Endothelial cell (in vitro differentiated cells): Measurements from ENCODE around the gene TPSAB1. TPM values are rescaled to one million over a fixed set of nuclear protein-coding genes. Genes with fewer than 3 reads are reported as not detected.

Source experiments
- DNase-seq: peaks from one replicate; pipeline ENCODE4 v3.0.0; 2021; ENCODE audit warnings: low spot score
- H3K27ac Mint-ChIP-seq: one replicate; pipeline ENCODE4 v1.8.0; 2021; ENCODE audit warnings: mixed read lengths, inconsistent platforms; ENCODE audit not compliant: unreplicated experiment
- H3K27me3 Mint-ChIP-seq: one replicate; pipeline ENCODE4 v1.8.0; 2021; ENCODE audit warnings: mild to moderate bottlenecking, moderate library complexity, mixed read lengths, inconsistent platforms; ENCODE audit not compliant: unreplicated experiment
- H3K36me3 Mint-ChIP-seq: one replicate; pipeline ENCODE4 v1.8.0; 2021; ENCODE audit warnings: mild to moderate bottlenecking, low read depth, mixed read lengths, inconsistent platforms; ENCODE audit not compliant: unreplicated experiment
- H3K4me1 Mint-ChIP-seq: one replicate; pipeline ENCODE4 v1.8.0; 2021; ENCODE audit warnings: mild to moderate bottlenecking, mixed read lengths, inconsistent platforms; ENCODE audit not compliant: unreplicated experiment
- H3K4me3 Mint-ChIP-seq: one replicate; pipeline ENCODE4 v1.8.0; 2021; ENCODE audit warnings: mild to moderate bottlenecking, mixed read lengths, inconsistent platforms; ENCODE audit not compliant: unreplicated experiment
- H3K9me3 Mint-ChIP-seq: one replicate; pipeline ENCODE4 v1.8.0; 2021; ENCODE audit warnings: mixed read lengths, inconsistent platforms; ENCODE audit not compliant: unreplicated experiment
- CTCF ChIP-seq: fragments of 200-600 bp; sonication (generic); IDR thresholded peaks from one replicate; pipeline ENCODE4 v1.5.0; 2021; ENCODE audit warnings: antibody characterized with exemption; ENCODE audit not compliant: unreplicated experiment
- total RNA-seq: library from RNA; stranded (reverse); fragmentation: NEBNext Ultra II Directional; extraction: Animal tissue kit (Norgen Biotek cat#: 25700); gene quantifications from one replicate; pipeline ENCODE4 v1.2.1, GENCODE V29; 2021; ENCODE audit not compliant: unreplicated experiment

TPSAB1 gene
- total RNA-seq, 1 donor from 2014 or later = not detected

GRCh38 chr16:1211451-1212268, 28.8 kb upstream of the TPSAB1 start:
- Mint-ChIP-seq H3K27ac (no peak overlapping the region), H3K9me3 (no peaks in the 10 kb centered on the region), H3K4me3 (no peak overlapping the region), H3K4me1 (no peaks in the 10 kb centered on the region), H3K27me3 (no peaks in the 10 kb centered on the region), H3K36me3 (no peaks in the 10 kb centered on the region)
- TF ChIP-seq CTCF = no peak
- DNase-seq = no peak

GRCh38 chr16:1212616-1213194, 27.8 kb upstream of the TPSAB1 start:
- TF ChIP-seq CTCF = no peak
- Mint-ChIP-seq H3K4me3 (no peak overlapping the region), H3K27me3 (no peaks in the 10 kb centered on the region), H3K27ac (no peak overlapping the region), H3K4me1 (no peaks in the 10 kb centered on the region), H3K9me3 (no peaks in the 10 kb centered on the region), H3K36me3 (no peaks in the 10 kb centered on the region)
- no peak for DNase-seq

- no peaks in the 10 kb centered on the region for H3K36me3 Mint-ChIP-seq
- no peak for DNase-seq
- H3K27me3 Mint-ChIP-seq = no peaks in the 10 kb centered on the region
- H3K4me3 Mint-ChIP-seq = no peak overlapping the region
- no peaks in the 10 kb centered on the region for H3K9me3 Mint-ChIP-seq
- no peaks in the 10 kb centered on the region for H3K4me1 Mint-ChIP-seq
- TF ChIP-seq CTCF = no peak
- no peak overlapping the region for H3K27ac Mint-ChIP-seq
These were observed 27.3 kb upstream of the TPSAB1 start for GRCh38 chr16:1213231-1213630.

GRCh38 chr16:1213796-1214372, 26.6 kb upstream of the TPSAB1 start:
- no peak overlapping the region for H3K4me3 Mint-ChIP-seq

More at GRCh38 chr16:1213796-1214372, 26.6 kb upstream of the TPSAB1 start:
- no peak for TF ChIP-seq CTCF
- Mint-ChIP-seq H3K36me3 (no peaks in the 10 kb centered on the region), H3K4me1 (no peaks in the 10 kb centered on the region), H3K27ac (no peak overlapping the region), H3K9me3 (no peaks in the 10 kb centered on the region), H3K27me3 (no peaks in the 10 kb centered on the region)
- no peak for DNase-seq
